ENCODE data around the gene ACOX3.

ACOX3 gene

DNA sequence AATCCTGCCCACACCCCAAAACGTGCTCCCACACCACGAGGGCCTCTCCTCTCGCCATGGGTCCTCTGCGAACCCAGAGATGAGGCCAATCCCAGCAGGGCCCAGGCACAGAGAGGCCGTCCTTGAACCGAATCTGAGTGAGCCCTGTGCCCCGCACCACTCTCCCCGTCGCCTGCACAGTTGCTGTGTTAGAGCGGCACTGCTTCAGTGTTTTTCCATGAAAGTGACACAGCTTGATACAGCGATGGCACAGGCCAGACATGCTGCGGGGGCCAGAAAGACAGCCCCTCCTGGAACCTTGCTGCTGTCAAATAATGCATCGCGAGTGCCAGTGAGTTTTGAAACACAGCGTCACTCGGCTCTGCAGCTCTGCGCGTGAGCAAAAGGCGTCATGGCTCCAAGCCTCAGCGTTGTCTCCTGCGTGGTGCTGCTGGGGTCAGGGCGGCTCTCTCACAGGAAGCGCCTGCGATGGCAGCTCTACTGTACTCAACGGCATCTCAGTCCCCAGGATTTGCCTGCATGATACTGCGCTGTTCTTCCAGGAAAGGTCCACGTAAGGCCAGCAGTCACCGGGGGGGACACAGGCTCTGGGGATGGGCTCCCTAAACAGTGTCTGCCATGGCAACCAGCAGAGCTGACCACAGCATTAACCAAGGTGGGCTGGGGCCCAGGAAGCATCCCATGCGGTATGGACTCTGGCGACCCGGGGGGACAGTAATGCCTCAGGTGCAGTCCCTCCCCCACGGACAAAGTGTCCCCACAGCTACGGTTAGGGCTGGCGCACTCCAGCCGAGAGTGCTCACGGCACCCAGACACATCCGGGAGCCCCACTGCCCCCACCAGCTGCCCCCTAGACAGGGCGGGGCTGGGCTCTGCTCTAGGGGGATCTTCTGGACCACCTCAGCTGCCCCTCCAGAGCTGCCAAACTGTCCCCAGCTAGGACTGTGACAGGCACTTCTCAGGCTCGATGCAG, 63.1 kb downstream of the ACOX3 start:
- in situ Hi-C loops (cut with MboI; ENCODE audit: low sequenced_read_pairs, unreplicated experiment), result no loop called here
- no peak for DNase-seq (ENCODE audit: low spot score)

DNA sequence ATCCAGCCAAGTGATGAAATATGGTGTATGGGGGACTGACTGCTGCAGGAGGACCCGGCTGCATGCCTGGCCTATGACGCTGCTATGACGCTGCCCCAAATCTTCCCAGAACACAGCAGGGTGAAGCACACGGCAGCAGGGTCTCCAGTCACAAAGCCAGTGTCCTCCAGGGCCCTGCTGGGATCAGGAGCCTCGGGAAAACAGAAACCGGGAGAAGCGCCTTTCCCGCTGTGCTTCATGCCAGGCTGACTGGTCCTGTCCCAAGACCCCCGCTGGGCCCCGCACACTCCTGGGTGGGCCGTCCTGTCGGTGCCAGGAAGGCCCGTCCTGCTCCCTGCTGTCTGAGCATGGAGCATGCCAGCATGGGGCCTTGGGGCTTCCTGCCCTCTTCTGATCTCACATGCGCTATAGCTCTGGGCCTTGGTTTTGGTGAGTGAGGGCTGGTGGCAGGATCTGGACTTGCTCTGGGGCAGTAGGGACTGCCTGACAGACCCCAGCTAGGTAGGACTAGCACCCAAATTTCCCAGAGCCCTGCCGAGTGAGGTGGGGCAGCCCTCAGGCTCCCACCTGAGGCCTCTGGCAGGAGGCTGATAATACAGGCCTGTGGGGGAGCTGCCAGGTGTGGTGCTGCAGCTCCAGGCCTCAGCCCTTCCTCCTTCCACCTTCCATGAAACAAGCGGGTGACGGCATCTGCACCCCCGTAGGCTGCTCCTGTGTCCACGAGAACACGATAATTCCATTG, 64.0 kb downstream of the ACOX3 start:
- in situ Hi-C loops (cut with MboI; ENCODE audit: low sequenced_read_pairs, unreplicated experiment), result no loop called here
- TF ChIP-seq, protein P1, sequence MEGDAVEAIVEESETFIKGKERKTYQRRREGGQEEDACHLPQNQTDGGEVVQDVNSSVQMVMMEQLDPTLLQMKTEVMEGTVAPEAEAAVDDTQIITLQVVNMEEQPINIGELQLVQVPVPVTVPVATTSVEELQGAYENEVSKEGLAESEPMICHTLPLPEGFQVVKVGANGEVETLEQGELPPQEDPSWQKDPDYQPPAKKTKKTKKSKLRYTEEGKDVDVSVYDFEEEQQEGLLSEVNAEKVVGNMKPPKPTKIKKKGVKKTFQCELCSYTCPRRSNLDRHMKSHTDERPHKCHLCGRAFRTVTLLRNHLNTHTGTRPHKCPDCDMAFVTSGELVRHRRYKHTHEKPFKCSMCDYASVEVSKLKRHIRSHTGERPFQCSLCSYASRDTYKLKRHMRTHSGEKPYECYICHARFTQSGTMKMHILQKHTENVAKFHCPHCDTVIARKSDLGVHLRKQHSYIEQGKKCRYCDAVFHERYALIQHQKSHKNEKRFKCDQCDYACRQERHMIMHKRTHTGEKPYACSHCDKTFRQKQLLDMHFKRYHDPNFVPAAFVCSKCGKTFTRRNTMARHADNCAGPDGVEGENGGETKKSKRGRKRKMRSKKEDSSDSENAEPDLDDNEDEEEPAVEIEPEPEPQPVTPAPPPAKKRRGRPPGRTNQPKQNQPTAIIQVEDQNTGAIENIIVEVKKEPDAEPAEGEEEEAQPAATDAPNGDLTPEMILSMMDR (IDR thresholded peaks at IDR 0.05; ENCODE audit: borderline replicate concordance, control extremely low read depth, extremely low read depth, insufficient read depth, missing control alignments), result no peak
- DNase-seq (ENCODE audit: low spot score), result no peak

More for the DNA sequence above, 63.1 kb downstream of the ACOX3 start:
- TF ChIP-seq, protein P1 (IDR thresholded peaks at IDR 0.05; ENCODE audit: borderline replicate concordance, control extremely low read depth, extremely low read depth, insufficient read depth, missing control alignments), result no peak

DNA sequence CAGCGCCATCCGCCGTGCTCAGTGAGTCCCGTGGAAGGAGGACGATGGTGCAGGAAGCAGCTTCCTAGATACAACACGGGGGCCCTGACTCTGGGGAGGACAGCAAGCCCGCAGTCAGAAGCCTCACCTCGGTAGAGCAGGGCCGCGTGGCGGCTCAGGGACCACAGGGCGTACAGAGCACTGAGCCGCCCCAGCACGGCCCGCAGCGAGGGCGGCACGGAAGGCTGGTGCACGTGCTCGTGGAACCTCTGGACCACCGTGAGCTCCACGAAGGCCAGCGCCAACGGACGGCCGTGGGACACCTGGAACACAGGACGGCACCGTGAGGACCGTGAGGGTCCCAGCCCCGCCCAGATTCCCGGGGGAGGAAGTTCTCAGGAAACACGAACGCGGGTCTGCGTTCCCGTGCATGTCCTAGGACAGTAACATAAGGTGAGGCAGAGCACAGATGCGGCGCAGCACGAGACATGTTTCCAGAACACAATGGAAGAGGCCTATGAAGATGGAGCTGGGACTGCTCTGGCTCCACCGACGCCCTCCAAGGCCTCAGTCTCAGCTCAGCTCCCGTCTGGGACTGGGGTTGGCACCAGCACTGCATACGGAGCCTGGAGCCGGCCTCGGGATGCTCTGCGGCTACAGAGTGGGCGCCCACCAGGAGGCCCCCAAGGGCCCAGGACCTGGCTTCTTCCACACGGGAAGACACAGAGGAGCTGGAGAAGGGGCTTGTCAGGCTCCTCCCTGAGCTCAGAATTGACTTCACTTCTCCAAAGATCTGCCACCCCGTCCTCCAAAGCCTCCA, 65.5 kb downstream of the ACOX3 start:
- in situ Hi-C loops (cut with MboI; ENCODE audit: low sequenced_read_pairs, unreplicated experiment), result no loop called here
- TF ChIP-seq, protein P1 (IDR thresholded peaks at IDR 0.05; ENCODE audit: borderline replicate concordance, control extremely low read depth, extremely low read depth, insufficient read depth, missing control alignments), result no peak

DNA sequence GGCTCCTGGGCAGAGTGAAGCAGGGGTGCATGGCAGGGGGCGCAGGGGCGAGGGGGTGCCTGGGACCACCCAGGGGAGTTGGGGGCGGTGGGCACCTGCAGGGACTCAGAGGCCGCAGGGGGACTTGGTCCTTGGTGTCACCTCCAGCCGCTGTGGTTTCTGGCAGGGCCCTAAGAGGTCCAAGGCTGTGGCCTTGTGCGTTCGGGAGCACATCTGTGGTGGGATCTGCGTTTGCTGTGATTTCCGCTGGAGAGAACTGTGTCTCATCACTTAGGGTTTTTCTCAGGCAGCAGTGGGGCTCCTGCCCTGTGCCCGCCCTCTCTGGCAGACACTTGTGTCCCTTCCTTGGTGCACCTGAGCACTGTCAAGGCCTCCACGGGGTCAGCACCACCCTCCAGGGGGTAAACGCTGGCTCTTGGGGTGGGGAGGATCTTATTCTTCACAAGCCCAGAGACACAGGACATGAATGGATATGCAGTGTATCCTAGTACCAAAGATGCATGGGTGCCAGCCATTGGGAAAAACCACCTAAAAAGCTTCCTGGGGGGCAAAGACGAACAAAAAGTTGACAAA, 66.5 kb downstream of the ACOX3 start:
- no peak for DNase-seq (ENCODE audit: low spot score)
- TF ChIP-seq, protein P1 (IDR thresholded peaks at IDR 0.05; ENCODE audit: borderline replicate concordance, control extremely low read depth, extremely low read depth, insufficient read depth, missing control alignments), result no peak
- in situ Hi-C loops (cut with MboI; ENCODE audit: low sequenced_read_pairs, unreplicated experiment), result no loop called here

More for the DNA sequence above, 65.5 kb downstream of the ACOX3 start:
- DNase-seq (ENCODE audit: low spot score), result no peak

DNA sequence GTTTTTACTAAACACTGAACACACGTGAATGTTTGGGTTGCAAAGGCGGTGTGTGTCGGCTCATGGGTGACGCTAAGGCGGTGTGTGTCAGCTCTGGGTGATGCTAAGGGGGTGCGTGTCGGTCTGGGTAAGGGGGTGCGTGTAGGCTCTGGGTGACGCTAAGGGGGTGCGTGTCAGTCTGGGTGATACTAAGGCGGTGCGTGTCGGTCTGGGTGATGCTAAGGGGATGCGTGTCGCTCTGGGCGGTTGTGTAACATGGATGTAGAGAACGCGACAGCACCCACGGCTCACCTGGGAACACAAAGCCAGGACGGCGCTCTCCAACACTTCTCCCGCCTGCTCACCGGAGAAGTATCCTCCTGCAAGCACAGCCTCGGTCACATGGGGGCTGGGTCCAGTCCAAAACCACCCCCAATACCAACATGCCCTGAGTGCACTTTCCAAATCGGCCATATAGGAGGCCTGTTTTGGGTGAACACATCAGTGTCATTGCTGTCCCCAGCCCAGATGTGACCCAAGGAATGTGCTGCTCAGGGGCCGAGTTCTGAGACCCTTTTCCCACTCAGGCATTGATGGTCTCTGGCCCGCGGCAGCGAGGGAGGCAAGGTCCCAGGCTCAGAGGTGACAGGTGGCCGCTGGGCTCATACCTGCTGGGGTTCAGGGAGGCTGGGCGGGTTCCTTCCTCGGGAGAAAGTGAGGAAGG, 67.1 kb downstream of the ACOX3 start:
- TF ChIP-seq, protein P1 (IDR thresholded peaks at IDR 0.05; ENCODE audit: borderline replicate concordance, control extremely low read depth, extremely low read depth, insufficient read depth, missing control alignments), result no peak
- in situ Hi-C loops (cut with MboI; ENCODE audit: low sequenced_read_pairs, unreplicated experiment), result no loop called here
- DNase-seq (ENCODE audit: low spot score), result no peak
